HG02884 (cell line): ENCODE data around the gene C5AR2.
"Not testable (repeated sequence)": the region's sequence is repeated elsewhere in the genome, so short reads cannot be mapped to it uniquely, and the experiment has no call there.

Experiments used
- ATAC-seq: cut with Tn5 transposase; IDR thresholded peaks from one replicate; pipeline ENCODE4 v1.9.1; 2021; ENCODE audit warnings: mild to moderate bottlenecking, moderate library complexity; ENCODE audit not compliant: unreplicated experiment

Gene C5AR2

GRCh38 chr19:47331931-47332547, at the start of gene C5AR2:
Gene C5AR2 (plus strand): TSS chr19:47332175. CDS start chr19:47340800, 8,625 bp downstream.
- ATAC-seq: no peak

GRCh38 chr19:47283405-47284059, 48.4 kb upstream of the C5AR2 start:
- no peak for ATAC-seq

- ATAC-seq: no peak
Observed at GRCh38 chr19:47284324-47284899, 47.6 kb upstream of the C5AR2 start.

GRCh38 chr19:47296036-47296435, 35.9 kb upstream of the C5AR2 start:
- no peak for ATAC-seq

- ATAC-seq: not testable (repeated sequence)
Observed at GRCh38 chr19:47300867-47301266, 31.1 kb upstream of the C5AR2 start.

- ATAC-seq: no peak
Observed at GRCh38 chr19:47302249-47302648, 29.7 kb upstream of the C5AR2 start.

GRCh38 chr19:47303966-47304365, 28.0 kb upstream of the C5AR2 start:
- ATAC-seq: no peak

GRCh38 chr19:47305309-47305751, 26.6 kb upstream of the C5AR2 start:
- no peak for ATAC-seq

GRCh38 chr19:47306303-47306702, 25.7 kb upstream of the C5AR2 start:
- ATAC-seq: no peak

- ATAC-seq: no peak
Observed at GRCh38 chr19:47309038-47309437, 22.9 kb upstream of the C5AR2 start.

- no peak for ATAC-seq
Observed at GRCh38 chr19:47309608-47310007, 22.4 kb upstream of the C5AR2 start, which contains the start of gene C5AR1. Gene C5AR1 (plus strand): TSS chr19:47309861. CDS start chr19:47309896, 35 bp downstream.

- no peak for ATAC-seq
Observed at GRCh38 chr19:47310323-47310722, 21.7 kb upstream of the C5AR2 start.

- no peak for ATAC-seq
Observed at GRCh38 chr19:47310819-47311218, 21.2 kb upstream of the C5AR2 start.

GRCh38 chr19:47312366-47313006, 19.5 kb upstream of the C5AR2 start:
- ATAC-seq: no peak

GRCh38 chr19:47313754-47314295, 18.1 kb upstream of the C5AR2 start:
- no peak for ATAC-seq

- no peak for ATAC-seq
Observed at GRCh38 chr19:47315125-47315821, 16.7 kb upstream of the C5AR2 start.

- no peak for ATAC-seq
Observed at GRCh38 chr19:47316513-47316912, 15.5 kb upstream of the C5AR2 start.

- no peak for ATAC-seq
Observed at GRCh38 chr19:47319923-47320871, 11.8 kb upstream of the C5AR2 start.

- no peak for ATAC-seq
Observed at GRCh38 chr19:47321630-47322029, 10.3 kb upstream of the C5AR2 start.

GRCh38 chr19:47322058-47322457, 9.9 kb upstream of the C5AR2 start:
- no peak for ATAC-seq
